ENCODE results near the gene MIP.

MIP gene

DNA sequence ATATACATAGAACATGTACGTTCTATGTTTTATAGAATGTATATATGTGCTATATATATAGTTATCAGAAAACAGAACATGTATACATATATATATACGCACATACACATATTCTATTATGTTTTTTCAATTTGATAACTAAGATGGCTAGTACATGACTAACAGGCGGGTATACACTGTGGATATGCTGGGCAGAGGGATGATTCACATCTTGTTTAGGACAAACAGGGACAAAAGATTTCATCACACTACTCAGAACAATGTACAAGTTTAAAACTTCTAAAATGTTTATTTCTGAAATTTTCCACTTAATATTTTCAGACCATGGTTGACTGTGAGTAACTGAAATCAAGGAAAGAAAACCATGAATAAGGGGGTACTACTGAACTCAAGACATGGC lies 22.6 kb downstream of the MIP start:
- Histone ChIP-seq H3K27me3 (ENCODE audit: control insufficient read depth, low read length) (no peaks in the 10 kb centered on the region), H4K20me1 (ENCODE audit: control insufficient read depth, insufficient read depth, low read depth, low read length) (no peaks in the 10 kb centered on the region), H3K9me3 (ENCODE audit: control insufficient read depth, insufficient read depth, low read length) (no peaks in the 10 kb centered on the region), H3K9me2 (replicated peaks; ENCODE audit: control insufficient read depth, low read length) (no peaks in the 10 kb centered on the region), H3K36me3 (ENCODE audit: control insufficient read depth, low read length) (peaks cover 72% of the 10 kb centered on the region), H3K4me3 (ENCODE audit: low read length) (no peak overlapping the region), H3F3A (ENCODE audit: control insufficient read depth, insufficient read depth) (no peaks in the 10 kb centered on the region), H3K4me1 (ENCODE audit: control insufficient read depth, low read length) (no peaks in the 10 kb centered on the region), H3K79me2 (ENCODE audit: control insufficient read depth, low read length) (peaks cover 34% of the 10 kb centered on the region), H3K27ac (ENCODE audit: low read depth, low read length) (no peak overlapping the region), H3K4me2 (ENCODE audit: low read length) (no peak overlapping the region)
- TF ChIP-seq EZH2phosphoT487 (IDR thresholded peaks at IDR 0.05; ENCODE audit: borderline replicate concordance, low read length), result no peak
- TF ChIP-seq, protein P1, sequence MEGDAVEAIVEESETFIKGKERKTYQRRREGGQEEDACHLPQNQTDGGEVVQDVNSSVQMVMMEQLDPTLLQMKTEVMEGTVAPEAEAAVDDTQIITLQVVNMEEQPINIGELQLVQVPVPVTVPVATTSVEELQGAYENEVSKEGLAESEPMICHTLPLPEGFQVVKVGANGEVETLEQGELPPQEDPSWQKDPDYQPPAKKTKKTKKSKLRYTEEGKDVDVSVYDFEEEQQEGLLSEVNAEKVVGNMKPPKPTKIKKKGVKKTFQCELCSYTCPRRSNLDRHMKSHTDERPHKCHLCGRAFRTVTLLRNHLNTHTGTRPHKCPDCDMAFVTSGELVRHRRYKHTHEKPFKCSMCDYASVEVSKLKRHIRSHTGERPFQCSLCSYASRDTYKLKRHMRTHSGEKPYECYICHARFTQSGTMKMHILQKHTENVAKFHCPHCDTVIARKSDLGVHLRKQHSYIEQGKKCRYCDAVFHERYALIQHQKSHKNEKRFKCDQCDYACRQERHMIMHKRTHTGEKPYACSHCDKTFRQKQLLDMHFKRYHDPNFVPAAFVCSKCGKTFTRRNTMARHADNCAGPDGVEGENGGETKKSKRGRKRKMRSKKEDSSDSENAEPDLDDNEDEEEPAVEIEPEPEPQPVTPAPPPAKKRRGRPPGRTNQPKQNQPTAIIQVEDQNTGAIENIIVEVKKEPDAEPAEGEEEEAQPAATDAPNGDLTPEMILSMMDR (IDR thresholded peaks at IDR 0.05; ENCODE audit: low read depth, low read length, poor library complexity, severe bottlenecking), result no peak

DNA sequence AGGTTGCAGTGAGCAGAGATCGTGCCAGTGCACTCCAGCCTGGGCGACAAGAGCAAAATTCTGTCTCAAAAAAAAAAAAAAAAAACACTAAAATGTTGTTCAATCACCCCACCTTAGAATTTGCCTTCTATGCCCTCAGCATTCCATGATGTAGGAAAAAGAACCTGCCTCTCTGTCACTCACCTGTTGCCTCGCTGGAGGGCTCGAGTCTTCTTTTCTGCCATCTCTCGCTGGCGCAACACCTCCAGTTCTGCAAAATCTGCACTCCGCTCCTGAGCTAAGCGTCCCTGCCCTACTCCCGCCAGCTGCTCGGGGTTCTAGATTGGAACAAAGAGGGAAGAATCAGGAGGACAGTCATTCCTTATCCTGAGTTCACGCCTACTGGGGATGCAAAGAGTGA lies 23.2 kb downstream of the MIP start:
- Histone ChIP-seq H4K20me1 (ENCODE audit: control insufficient read depth, insufficient read depth, low read depth, low read length) (no peaks in the 10 kb centered on the region), H3K79me2 (ENCODE audit: control insufficient read depth, low read length) (peaks cover 29% of the 10 kb centered on the region), H3K9me2 (replicated peaks; ENCODE audit: control insufficient read depth, low read length) (no peaks in the 10 kb centered on the region), H3K4me3 (ENCODE audit: low read length) (no peak overlapping the region), H3K4me2 (ENCODE audit: low read length) (no peak overlapping the region), H3K36me3 (ENCODE audit: control insufficient read depth, low read length) (peaks cover 71% of the 10 kb centered on the region), H3F3A (ENCODE audit: control insufficient read depth, insufficient read depth) (no peaks in the 10 kb centered on the region), H3K4me1 (ENCODE audit: control insufficient read depth, low read length) (no peaks in the 10 kb centered on the region), H3K27ac (ENCODE audit: low read depth, low read length) (no peak overlapping the region), H3K27me3 (ENCODE audit: control insufficient read depth, low read length) (no peaks in the 10 kb centered on the region), H3K9me3 (ENCODE audit: control insufficient read depth, insufficient read depth, low read length) (no peaks in the 10 kb centered on the region)
- TF ChIP-seq EZH2phosphoT487 (IDR thresholded peaks at IDR 0.05; ENCODE audit: borderline replicate concordance, low read length), result no peak
- TF ChIP-seq, protein P1 (IDR thresholded peaks at IDR 0.05; ENCODE audit: low read depth, low read length, poor library complexity, severe bottlenecking), result no peak

DNA sequence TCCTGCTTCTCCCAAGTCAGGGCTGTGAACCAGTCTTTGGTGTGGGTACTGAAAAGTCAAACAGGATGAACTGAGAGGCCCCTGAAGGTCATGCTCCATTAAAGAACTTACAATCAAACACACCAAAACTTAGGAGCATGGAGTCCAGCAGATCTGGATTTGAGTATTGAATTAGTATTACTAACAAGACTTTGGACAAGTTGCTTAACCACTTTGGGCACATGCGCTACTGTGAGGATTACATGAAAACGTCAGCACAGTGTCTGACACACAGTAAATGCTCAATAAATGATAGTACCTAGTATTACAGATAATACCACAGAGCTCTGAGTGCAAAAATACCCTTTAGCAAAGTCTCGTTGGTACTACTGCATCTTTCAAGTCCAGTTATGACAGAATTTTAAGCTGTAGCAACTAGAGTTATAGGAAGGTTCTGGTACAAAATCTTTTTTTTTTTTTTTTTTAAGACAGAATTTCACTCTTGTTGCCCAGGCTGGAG lies 28.5 kb downstream of the MIP start:
- Histone ChIP-seq H3K4me2 (ENCODE audit: low read length) (no peak overlapping the region), H3F3A (ENCODE audit: control insufficient read depth, insufficient read depth) (no peaks in the 10 kb centered on the region), H3K36me3 (ENCODE audit: control insufficient read depth, low read length) (peaks cover 88% of the 10 kb centered on the region), H3K27ac (ENCODE audit: low read depth, low read length) (no peak overlapping the region), H3K4me1 (ENCODE audit: control insufficient read depth, low read length) (no peaks in the 10 kb centered on the region), H3K9me2 (replicated peaks; ENCODE audit: control insufficient read depth, low read length) (no peaks in the 10 kb centered on the region), H4K20me1 (ENCODE audit: control insufficient read depth, insufficient read depth, low read depth, low read length) (no peaks in the 10 kb centered on the region), H3K4me3 (ENCODE audit: low read length) (no peak overlapping the region), H3K27me3 (ENCODE audit: control insufficient read depth, low read length) (no peaks in the 10 kb centered on the region), H3K79me2 (ENCODE audit: control insufficient read depth, low read length) (no peaks in the 10 kb centered on the region), H3K9me3 (ENCODE audit: control insufficient read depth, insufficient read depth, low read length) (no peaks in the 10 kb centered on the region)
- TF ChIP-seq, protein P1 (IDR thresholded peaks at IDR 0.05; ENCODE audit: low read depth, low read length, poor library complexity, severe bottlenecking), result no peak
- no peak for TF ChIP-seq EZH2phosphoT487 (IDR thresholded peaks at IDR 0.05; ENCODE audit: borderline replicate concordance, low read length)
